Fibroblast of the aortic adventitia (primary cell): Measurements from ENCODE around the gene GDF15. TPM values are rescaled to one million over a fixed set of nuclear protein-coding genes. Genes with fewer than 3 reads are reported as not detected.
A peak's percentile ranks its signal among the peaks of the same experiment; 100 is the strongest.

ENCODE experiments used
- DNase-seq: peaks from one replicate; pipeline ENCODE4 v3.0.0-alpha.2; 2010; ENCODE audit warnings: low read depth
- H3K4me3 ChIP-seq: 2 replicates; pipeline ENCODE4 v1.5.1; 2011; ENCODE audit warnings: low read depth, mild to moderate bottlenecking, control low read depth, low read length, moderate library complexity
- CTCF ChIP-seq: IDR thresholded peaks from 2 replicates; pipeline ENCODE4 v1.5.1; 2011; ENCODE audit warnings: mild to moderate bottlenecking, low read length, control low read depth, inconsistent platforms; ENCODE audit not compliant: insufficient read depth
- small RNA-seq: library from RNA; depleted of rRNA; stranded (forward); fragments of <200 nt; gene quantifications from one replicate; pipeline ENCODE3, GENCODE V24; 2012
- total RNA-seq: library from RNA; depleted of rRNA; stranded (reverse); fragments of >200 nt; gene quantifications from 2 replicates; pipeline ENCODE4 v1.2.3, GENCODE V29; 2012; ENCODE audit warnings: low replicate concordance

Gene GDF15
- total RNA-seq, 1 donor: 23.8 TPM

GRCh38 chr19:18436671-18437490, 50.9 kb downstream of the GDF15 start:
- peak overlapping the region; percentile 48 for H3K4me3 ChIP-seq
- DNase-seq: peak; percentile 64
- peak; percentile 12 for TF ChIP-seq CTCF

GRCh38 chr19:18437491-18438330, 51.8 kb downstream of the GDF15 start, which contains the start of gene ISYNA1:
Gene ISYNA1 (minus strand): TSS chr19:18438133. CDS start chr19:18437979, 154 bp downstream.
- DNase-seq: no peak
- H3K4me3 ChIP-seq: peak within 1 kb of the TSS; percentile 61
- TF ChIP-seq CTCF: no peak

- no peak for TF ChIP-seq CTCF
- DNase-seq: peak; percentile 46
- H3K4me3 ChIP-seq: peak overlapping the region; percentile 17
These were observed 52.5 kb downstream of the GDF15 start for GRCh38 chr19:18438331-18439024.

Small RNAs within 50 kb of the gene (small RNA-seq; reads per million reads assigned to genes)
- gene MIR3189: 0.38 reads per million

Other genes starting within 250 kb of the GDF15 start
- 36.7 and 41.3 TPM in 2 replicates for gene PIK3R2, start 233.0 kb upstream of the GDF15 start, total RNA-seq
- 0.90 and 23.1 TPM in 2 replicates for gene IFI30, start 212.3 kb upstream of the GDF15 start, total RNA-seq
- 4.4 and 11.7 TPM in 2 replicates for gene MPV17L2, start 192.9 kb upstream of the GDF15 start, total RNA-seq
- gene RAB3A, start 182.1 kb upstream of the GDF15 start, total RNA-seq: 2.8 TPM in 1 of 2 replicates, not detected in the other
- not detected in 2 replicates for gene PDE4C, start 159.7 kb upstream of the GDF15 start, total RNA-seq
- 1.5 and 4.4 TPM in 2 replicates for gene IQCN, start 111.7 kb upstream of the GDF15 start, total RNA-seq
- 61.9 and 85.6 TPM in 2 replicates for gene JUND, start 104.5 kb upstream of the GDF15 start, total RNA-seq
- gene LSM4, start 63.1 kb upstream of the GDF15 start, total RNA-seq: 113 and 119 TPM in 2 replicates
- gene PGPEP1, start 45.6 kb upstream of the GDF15 start, total RNA-seq: 9.6 and 27.2 TPM in 2 replicates
- 0.09 TPM in 1 of 2 replicates, not detected in the other for gene LRRC25, start 11.5 kb downstream of the GDF15 start, total RNA-seq
- 66.7 and 76.4 TPM in 2 replicates for gene SSBP4, start 33.2 kb downstream of the GDF15 start, total RNA-seq
- gene ISYNA1, start 52.0 kb downstream of the GDF15 start, total RNA-seq: 6.3 and 42.1 TPM in 2 replicates
- 6.5 and 10.9 TPM in 2 replicates for gene ELL, start 135.9 kb downstream of the GDF15 start, total RNA-seq
- gene FKBP8, start 157.4 kb downstream of the GDF15 start, total RNA-seq: 246 and 2,205 TPM in 2 replicates
- gene KXD1, start 171.7 kb downstream of the GDF15 start, total RNA-seq: 21.3 and 109 TPM in 2 replicates
- gene UBA52, start 185.7 kb downstream of the GDF15 start, total RNA-seq: 496 and 1,084 TPM in 2 replicates
- 41.4 and 153 TPM in 2 replicates for gene REX1BD, start 202.6 kb downstream of the GDF15 start, total RNA-seq
- gene CRLF1, start 220.6 kb downstream of the GDF15 start, total RNA-seq: 16.5 and 69.1 TPM in 2 replicates
- gene TMEM59L, start 226.7 kb downstream of the GDF15 start, total RNA-seq: 1.2 and 2.2 TPM in 2 replicates